Kasumi-1 (cell line): ENCODE data around the gene SLK.

Source experiments
- DNase-seq, 2 experiments: peaks; one replicate each; lab custom pipeline; 2025; lab: John Stamatoyannopoulos, UW

SLK gene

DNA sequence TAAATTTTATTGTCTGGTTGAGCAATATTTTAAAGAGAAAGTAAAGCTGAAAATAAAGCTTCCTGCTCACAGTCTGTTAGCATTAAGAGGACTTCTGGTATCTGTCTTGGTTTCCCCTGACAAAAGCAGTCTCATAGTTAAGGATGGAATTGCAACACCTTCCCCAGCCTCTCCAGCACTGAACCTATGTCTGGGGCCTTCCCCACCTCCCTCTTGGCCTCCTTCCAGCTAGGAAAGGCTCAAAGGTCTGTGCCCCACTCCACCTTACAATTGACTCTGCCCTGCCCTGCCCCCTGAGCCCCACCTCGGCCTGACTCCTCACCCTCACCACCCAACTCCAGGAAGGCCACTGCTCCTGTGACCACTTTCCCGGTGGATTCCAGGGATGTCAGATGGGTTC is 85.5 kb downstream of the SLK start:
- no peak for DNase-seq

DNA sequence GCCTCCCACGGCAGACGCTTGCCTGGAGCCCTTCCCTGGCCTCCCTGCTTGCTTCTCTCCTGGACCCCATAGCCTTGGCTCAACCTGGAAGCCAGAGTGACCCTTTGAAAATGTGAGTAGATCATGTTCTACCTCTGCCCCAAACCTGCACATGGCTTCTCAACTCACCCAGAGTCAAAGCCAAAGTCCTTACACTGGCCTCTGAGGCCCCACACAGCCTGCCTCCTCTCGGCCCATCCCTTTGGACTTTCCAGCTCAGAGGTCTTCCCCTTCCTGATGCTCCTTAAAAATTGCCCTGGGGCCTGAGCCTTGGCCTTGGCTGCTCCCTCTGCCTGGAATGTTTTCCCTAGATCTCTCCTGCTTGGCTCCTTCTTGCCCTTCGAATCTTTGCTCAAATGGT is 86.3 kb downstream of the SLK start:
- DNase-seq = no peak

DNA sequence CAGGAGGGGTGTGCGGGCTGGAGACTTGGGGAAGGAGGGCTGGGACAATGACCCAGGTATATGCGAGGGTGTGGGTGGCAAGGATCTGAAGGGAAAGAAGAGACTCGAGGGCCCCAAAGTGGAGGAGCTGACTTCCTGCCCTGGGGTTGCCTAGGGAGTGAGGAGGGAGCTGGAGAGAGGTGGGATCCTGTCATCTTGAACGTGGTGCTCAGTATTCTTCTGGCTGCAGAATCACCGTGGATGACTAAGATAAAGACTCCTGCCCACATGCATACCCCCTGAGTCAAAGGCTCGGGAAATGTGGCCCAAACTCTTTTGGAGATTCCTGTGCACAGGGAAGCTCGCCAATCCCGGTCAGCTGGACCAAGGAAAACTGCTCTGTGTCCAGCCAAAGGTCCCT is 87.5 kb downstream of the SLK start:
- DNase-seq = no peak

DNA sequence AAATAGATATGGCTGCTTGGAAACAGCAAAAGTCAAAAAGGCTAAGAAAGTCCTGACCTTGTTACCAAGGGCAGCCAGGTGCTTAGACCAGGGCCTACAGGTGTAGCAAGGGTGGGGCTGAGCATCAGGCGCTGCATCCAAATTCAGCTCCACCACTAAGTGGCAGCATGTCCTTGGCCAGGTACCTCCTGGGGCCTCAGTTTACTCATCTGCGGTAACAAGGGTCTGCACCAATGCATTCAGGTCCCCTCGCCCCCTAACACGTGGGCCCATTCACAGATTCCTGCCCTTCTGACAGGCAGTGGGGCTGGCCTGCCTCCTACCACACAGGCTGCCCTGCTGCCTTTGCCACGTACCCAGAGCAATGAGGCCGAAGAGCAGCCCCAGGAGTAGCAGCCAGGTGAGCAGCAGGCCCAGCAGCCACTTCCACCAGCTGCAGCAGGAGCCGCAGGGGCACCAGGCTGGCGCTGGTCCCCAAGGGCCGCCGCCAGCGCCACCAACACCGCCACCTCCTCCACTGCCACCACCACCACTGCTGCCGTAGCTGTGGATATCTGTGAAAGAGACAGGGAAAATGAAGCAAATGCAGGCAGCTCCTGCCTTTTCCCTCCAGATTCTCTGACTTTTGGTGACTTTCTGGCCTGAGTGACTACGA is 89.8 kb downstream of the SLK start:
- DNase-seq = no peak

GRCh38 chr10:104057717-104058116 is 90.8 kb downstream of the SLK start:
- DNase-seq = no peak

DNA sequence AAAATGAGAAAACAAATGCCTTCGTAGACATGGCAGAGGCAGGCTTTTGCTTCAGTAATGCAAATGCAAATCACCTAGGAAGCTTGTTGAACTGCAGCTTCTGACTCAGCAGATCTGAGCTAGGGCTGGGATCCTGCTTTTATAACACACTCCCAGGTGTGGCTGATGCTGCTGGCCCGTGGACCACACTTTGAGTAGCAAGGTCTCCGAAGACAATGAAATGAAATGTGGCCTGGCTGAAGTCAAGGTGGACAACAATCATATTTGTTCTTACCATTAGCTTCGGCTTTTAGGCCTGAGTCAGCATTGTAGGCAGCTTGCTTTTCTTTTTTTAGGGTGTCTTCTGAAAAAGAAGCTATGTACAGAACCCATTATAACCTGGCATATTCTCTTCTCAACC is 92.4 kb downstream of the SLK start:
- no peak for DNase-seq

- no peak for DNase-seq
These were observed 94.3 kb downstream of the SLK start for GRCh38 chr10:104061196-104061595.

- no peak for DNase-seq
These were observed 98.8 kb downstream of the SLK start for GRCh38 chr10:104065748-104066147.

DNA sequence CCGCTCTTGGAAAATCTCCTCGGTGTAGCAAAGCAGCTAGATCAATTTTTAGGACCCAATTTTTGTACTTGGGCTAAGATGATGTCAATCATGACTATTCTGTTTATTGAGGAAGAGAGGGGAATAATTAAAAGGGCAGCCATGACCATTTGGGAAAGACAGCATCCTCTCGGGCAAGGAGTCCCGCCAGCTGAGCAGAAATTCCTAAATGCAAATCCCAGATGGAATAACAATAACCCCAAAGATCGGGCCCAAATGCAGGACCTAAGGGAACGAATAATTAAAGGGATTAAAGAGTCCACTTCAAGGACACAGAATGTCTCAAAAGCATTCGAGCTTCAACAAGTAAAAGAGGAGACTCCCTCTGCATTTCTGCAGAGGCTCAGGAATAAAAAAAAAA is 100.0 kb downstream of the SLK start:
- DNase-seq = no peak

DNA sequence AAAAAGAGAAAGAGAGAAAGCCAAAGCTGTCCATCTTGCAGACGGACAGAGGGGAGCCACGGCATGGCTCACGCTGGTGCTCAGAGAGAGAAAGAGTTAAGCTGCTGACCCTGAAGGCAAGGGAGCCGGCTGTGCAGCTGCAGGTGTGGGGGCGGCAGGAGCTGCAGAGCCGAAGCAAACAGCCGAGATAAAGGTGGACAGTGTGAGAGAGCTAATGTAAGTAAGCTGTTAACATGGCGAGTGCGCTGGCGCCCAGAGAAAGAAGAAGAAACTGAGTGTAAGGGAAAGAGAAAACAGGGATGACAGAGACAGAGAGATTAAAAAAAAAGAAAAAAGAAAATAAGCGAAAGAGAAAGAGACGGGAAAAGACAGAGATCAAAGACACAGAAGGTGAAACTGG is 100.6 kb downstream of the SLK start:
- no peak for DNase-seq

GRCh38 chr10:104069613-104070012 is 102.7 kb downstream of the SLK start:
- DNase-seq = no peak

- DNase-seq = no peak
These were observed 105.8 kb downstream of the SLK start for GRCh38 chr10:104072786-104073185.

DNA sequence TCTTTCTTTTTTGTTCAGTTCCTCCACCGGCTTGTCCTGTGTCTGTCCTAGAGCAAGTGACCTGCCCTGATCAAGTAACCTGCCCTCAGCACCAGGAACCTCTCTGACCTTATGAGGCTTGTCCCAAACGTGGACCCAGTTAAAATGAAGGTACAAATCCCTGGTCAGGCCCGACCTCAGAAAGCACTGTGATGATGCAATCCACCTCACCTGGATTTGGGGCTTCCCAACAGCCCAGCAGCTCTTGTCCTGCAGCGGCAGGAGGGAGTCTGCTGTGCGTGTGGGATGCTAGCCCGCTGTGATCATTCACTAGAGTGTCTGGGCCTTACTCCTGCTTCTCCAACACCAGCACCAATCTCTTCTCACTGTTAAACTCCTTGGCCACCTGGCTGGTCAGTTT is 107.6 kb downstream of the SLK start:
- no peak for DNase-seq

DNA sequence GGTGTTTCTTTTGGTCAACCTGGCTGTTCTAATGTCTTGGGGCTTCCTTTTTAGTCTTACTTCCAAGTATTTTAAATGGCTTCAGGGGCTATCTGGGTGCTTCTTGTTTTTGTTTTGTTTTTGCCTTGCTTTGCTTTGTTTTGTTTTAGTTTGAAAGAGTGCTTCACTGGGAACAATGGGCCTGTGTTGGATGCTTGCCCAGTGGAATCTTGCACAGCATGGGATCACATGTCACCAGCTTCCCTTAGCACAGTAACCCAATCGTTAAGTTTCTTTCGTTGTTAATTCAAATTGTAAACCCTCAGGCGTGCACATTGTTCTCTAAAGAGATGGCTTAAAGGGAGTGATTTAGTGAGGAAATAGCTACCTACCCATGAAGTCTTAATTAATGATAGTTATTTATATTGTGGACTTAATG is 109.8 kb downstream of the SLK start:
- DNase-seq = no peak

GRCh38 chr10:104077247-104077646 is 110.3 kb downstream of the SLK start:
- no peak for DNase-seq

DNA sequence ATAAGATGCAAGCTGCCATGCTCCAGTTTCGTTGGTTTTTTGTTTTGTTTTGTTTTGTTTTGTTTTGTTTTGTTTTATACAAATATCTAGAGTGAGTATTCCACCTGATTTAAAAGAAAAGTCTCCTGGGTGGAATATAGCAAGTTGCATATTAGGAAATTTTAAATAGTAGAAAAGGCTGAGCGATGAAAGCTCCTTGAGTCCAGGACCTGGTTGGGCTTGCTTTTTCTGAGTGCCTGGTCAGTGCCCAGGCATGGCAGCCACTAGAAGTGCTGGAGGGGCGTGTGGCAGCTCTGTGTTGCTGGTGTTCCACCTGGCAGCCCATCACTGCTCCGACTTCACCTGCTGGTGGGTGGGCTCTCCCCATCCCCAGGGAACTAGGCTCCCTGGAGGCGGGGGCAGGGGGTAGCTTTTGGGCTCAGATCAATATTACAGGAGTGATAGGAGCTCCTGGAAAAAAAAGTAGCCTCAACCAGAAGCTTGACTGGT is 110.8 kb downstream of the SLK start:
- no peak for DNase-seq
